ENCODE data around the gene SLC23A1.

DNA sequence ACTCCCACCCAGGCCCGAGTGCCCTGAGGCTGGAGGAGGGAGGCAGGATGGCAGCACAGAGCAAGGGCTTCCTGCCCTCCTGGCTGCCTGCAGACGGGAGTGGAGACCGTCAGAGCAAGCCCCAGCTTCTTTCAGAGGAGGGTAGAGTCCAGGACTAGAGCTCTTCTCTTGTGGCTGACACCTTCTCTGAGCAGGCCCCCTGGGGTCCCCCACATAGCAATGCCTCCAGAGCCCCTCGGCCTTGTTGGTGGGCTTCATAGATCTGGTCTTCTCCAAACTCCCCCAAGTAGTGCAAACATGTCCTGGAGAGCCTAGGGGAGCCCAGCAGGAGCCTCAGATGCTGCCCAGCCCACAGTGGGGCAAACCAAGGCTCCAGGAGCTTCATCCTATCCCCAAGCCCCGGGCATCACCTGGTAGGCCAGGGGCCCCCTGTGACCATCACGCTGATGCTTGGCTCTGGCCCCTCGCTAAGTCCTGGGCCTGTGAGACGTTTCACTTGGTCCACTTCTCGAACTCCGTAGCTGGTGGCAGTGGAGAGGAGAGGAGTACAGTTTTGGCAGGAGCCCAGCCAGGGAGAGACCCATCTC is 4.6 kb upstream of the SLC23A1 start:
- TF ChIP-seq, protein P1, sequence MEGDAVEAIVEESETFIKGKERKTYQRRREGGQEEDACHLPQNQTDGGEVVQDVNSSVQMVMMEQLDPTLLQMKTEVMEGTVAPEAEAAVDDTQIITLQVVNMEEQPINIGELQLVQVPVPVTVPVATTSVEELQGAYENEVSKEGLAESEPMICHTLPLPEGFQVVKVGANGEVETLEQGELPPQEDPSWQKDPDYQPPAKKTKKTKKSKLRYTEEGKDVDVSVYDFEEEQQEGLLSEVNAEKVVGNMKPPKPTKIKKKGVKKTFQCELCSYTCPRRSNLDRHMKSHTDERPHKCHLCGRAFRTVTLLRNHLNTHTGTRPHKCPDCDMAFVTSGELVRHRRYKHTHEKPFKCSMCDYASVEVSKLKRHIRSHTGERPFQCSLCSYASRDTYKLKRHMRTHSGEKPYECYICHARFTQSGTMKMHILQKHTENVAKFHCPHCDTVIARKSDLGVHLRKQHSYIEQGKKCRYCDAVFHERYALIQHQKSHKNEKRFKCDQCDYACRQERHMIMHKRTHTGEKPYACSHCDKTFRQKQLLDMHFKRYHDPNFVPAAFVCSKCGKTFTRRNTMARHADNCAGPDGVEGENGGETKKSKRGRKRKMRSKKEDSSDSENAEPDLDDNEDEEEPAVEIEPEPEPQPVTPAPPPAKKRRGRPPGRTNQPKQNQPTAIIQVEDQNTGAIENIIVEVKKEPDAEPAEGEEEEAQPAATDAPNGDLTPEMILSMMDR (IDR thresholded peaks at IDR 0.05), result no peak
- no peak for TF ChIP-seq POLR2AphosphoS5 (IDR thresholded peaks at IDR 0.05)
